H9 (cell line): ENCODE results near the gene HHATL. TPM values are rescaled to one million over a fixed set of nuclear protein-coding genes. Genes with fewer than 3 reads are reported as not detected.

Experiments
- DNase-seq: peaks from one replicate; pipeline ENCODE4 v3.0.0-alpha.2; 2017
- H2AFZ ChIP-seq: one replicate; pipeline ENCODE4 v1.6.1; 2013; ENCODE audit warnings: mild to moderate bottlenecking, low read length, control low read depth, moderate library complexity
- H2AK5ac ChIP-seq: 2 replicates; pipeline ENCODE4 v1.6.1; 2013; ENCODE audit warnings: low read length, control low read depth, mixed read lengths; ENCODE audit not compliant: insufficient read length
- H2BK120ac ChIP-seq: one replicate; pipeline ENCODE4 v1.6.1; 2013; ENCODE audit warnings: low read depth, mild to moderate bottlenecking, low read length, control low read depth, inconsistent platforms; ENCODE audit not compliant: poor library complexity, severe bottlenecking
- H2BK12ac ChIP-seq: 2 replicates; pipeline ENCODE4 v1.6.1; 2013; ENCODE audit warnings: low read length, control low read depth, mixed read lengths, low read depth; ENCODE audit not compliant: insufficient read length
- H2BK15ac ChIP-seq: 2 replicates; pipeline ENCODE4 v1.6.1; 2013; ENCODE audit warnings: low read depth, low read length, control low read depth
- H2BK20ac ChIP-seq: one replicate; pipeline ENCODE4 v1.6.1; 2013; ENCODE audit warnings: low read depth, mild to moderate bottlenecking, low read length, control low read depth, inconsistent platforms; ENCODE audit not compliant: poor library complexity, severe bottlenecking
- H2BK5ac ChIP-seq: 2 replicates; pipeline ENCODE4 v1.6.1; 2013; ENCODE audit warnings: low read length, control low read depth, mixed read lengths; ENCODE audit not compliant: insufficient read length
- H3K14ac ChIP-seq: 2 replicates; pipeline ENCODE4 v1.6.1; 2013; ENCODE audit warnings: low read length, control low read depth; ENCODE audit not compliant: insufficient read depth
- H3K18ac ChIP-seq: 2 replicates; pipeline ENCODE4 v1.6.1; 2013; ENCODE audit warnings: low read depth, mild to moderate bottlenecking, mixed read lengths, low read length, control low read depth; ENCODE audit not compliant: insufficient read length
- H3K23ac ChIP-seq: 2 replicates; pipeline ENCODE4 v1.6.1; 2013; ENCODE audit warnings: low read length, control low read depth, mixed read lengths, low read depth; ENCODE audit not compliant: insufficient read length
- H3K23me2 ChIP-seq: 2 replicates; pipeline ENCODE4 v1.6.1; 2013; ENCODE audit warnings: low read depth, mild to moderate bottlenecking, mixed read lengths, low read length, control low read depth; ENCODE audit not compliant: insufficient read length, poor library complexity, severe bottlenecking
- H3K27ac ChIP-seq: 2 replicates; pipeline ENCODE4 v1.5.1; 2013; ENCODE audit warnings: low read length, control low read depth, mixed read lengths, low read depth; ENCODE audit not compliant: insufficient read length
- H3K27me3 ChIP-seq: 2 replicates; pipeline ENCODE4 v1.6.1; 2013; ENCODE audit warnings: low read length, control low read depth, inconsistent platforms; ENCODE audit not compliant: insufficient read depth
- H3K4ac ChIP-seq: 2 replicates; pipeline ENCODE4 v1.6.1; 2013; ENCODE audit warnings: low read depth, mild to moderate bottlenecking, control low read depth, inconsistent platforms, low read length, moderate library complexity
- H3K4me1 ChIP-seq: 2 replicates; pipeline ENCODE4 v1.6.1; 2013; ENCODE audit warnings: low read length, control low read depth, inconsistent platforms; ENCODE audit not compliant: insufficient read depth
- H3K4me2 ChIP-seq: 2 replicates; pipeline ENCODE4 v1.6.1; 2013; ENCODE audit warnings: low read length, control low read depth, mixed read lengths; ENCODE audit not compliant: insufficient read length, insufficient read depth
- H3K56ac ChIP-seq: 2 replicates; pipeline ENCODE4 v1.6.1; 2013; ENCODE audit warnings: low read depth, mild to moderate bottlenecking, mixed read lengths, low read length, control low read depth; ENCODE audit not compliant: insufficient read length
- H3K79me1 ChIP-seq: 2 replicates; pipeline ENCODE4 v1.6.1; 2013; ENCODE audit warnings: low read depth, mild to moderate bottlenecking, moderate library complexity, low read length, control low read depth, inconsistent platforms; ENCODE audit not compliant: insufficient read depth, poor library complexity, severe bottlenecking
- H3K79me2 ChIP-seq: 2 replicates; pipeline ENCODE4 v1.6.1; 2013; ENCODE audit warnings: low read length, control low read depth, inconsistent platforms; ENCODE audit not compliant: insufficient read depth
- H3K9ac ChIP-seq: 2 replicates; pipeline ENCODE4 v1.6.1; 2013; ENCODE audit warnings: low read length, control low read depth, mixed read lengths; ENCODE audit not compliant: insufficient read length; ENCODE audit errors: extremely low read depth
- H3K9me3 ChIP-seq: one replicate; pipeline ENCODE4 v1.6.1; 2013; ENCODE audit warnings: low read depth, low read length, inconsistent platforms; ENCODE audit not compliant: control insufficient read depth
- H3T11ph ChIP-seq: one replicate; pipeline ENCODE4 v1.6.1; 2013; ENCODE audit warnings: mild to moderate bottlenecking, low read length, control low read depth, inconsistent platforms
- H4K20me1 ChIP-seq: one replicate; pipeline ENCODE4 v1.6.1; 2013; ENCODE audit not compliant: control insufficient read depth, insufficient read length, insufficient read depth
- H4K5ac ChIP-seq: 2 replicates; pipeline ENCODE4 v1.6.1; 2013; ENCODE audit warnings: low read depth, mild to moderate bottlenecking, mixed read lengths, low read length, control low read depth; ENCODE audit not compliant: insufficient read length
- H4K8ac ChIP-seq: replicated peaks from 2 replicates; pipeline ENCODE4 v1.6.1; 2013; ENCODE audit warnings: low read length, control low read depth, mixed read lengths, low read depth; ENCODE audit not compliant: insufficient read length
- H4K91ac ChIP-seq: 2 replicates; pipeline ENCODE4 v1.6.1; 2013; ENCODE audit warnings: low read depth, mild to moderate bottlenecking, moderate library complexity, mixed read lengths, low read length, control low read depth; ENCODE audit not compliant: insufficient read length
- H3K27ac Mint-ChIP-seq, 3 experiments: 2 replicates in 2 of 3; 3 replicates in 1 of 3; pipeline ENCODE4 v1.8.0; 2020 to 2021; ENCODE audit warnings: mixed read lengths in 3 of 3, mild to moderate bottlenecking in 1 of 3, moderate library complexity in 1 of 3
- H3K27me3 Mint-ChIP-seq: 2 replicates; pipeline ENCODE4 v1.8.0; 2021; ENCODE audit warnings: low read depth, mild to moderate bottlenecking, moderate library complexity, mixed read lengths
- H3K36me3 Mint-ChIP-seq, 3 experiments: 2 replicates in 2 of 3; 3 replicates in 1 of 3; pipeline ENCODE4 v1.8.0; 2020 to 2021; ENCODE audit warnings: low read depth in 3 of 3, mixed read lengths in 3 of 3; ENCODE audit not compliant: insufficient read depth in 1 of 3
- H3K4me1 Mint-ChIP-seq, 2 experiments: 2 replicates each; pipeline ENCODE4 v1.8.0; 2020; ENCODE audit warnings: mixed read lengths in 2 of 2
- H3K4me3 Mint-ChIP-seq, 2 experiments: 2 replicates in 1 of 2; 3 replicates in 1 of 2; pipeline ENCODE4 v1.8.0; 2020 to 2021; ENCODE audit warnings: mild to moderate bottlenecking in 2 of 2, mixed read lengths in 2 of 2, moderate library complexity in 1 of 2
- H3K9me3 Mint-ChIP-seq, 2 experiments: 2 replicates in 1 of 2; 3 replicates in 1 of 2; pipeline ENCODE4 v1.8.0; 2020; ENCODE audit warnings: mild to moderate bottlenecking in 2 of 2, mixed read lengths in 2 of 2, moderate library complexity in 1 of 2
- WGBS: extraction: QIAGEN DNeasy Blood & Tissue Kit; methylation state at CpG from one replicate; pipeline ENCODE4 v1.1.7; 2013; ENCODE audit warnings: missing lambda C conversion rate, low lambda C conversion rate, mixed read lengths; ENCODE audit not compliant: insufficient read length; ENCODE audit errors: extremely low coverage; 5-methylcytosine and 5-hydroxymethylcytosine counted together
- total RNA-seq: library from RNA; stranded (reverse); gene quantifications from 2 replicates; pipeline ENCODE4 v1.2.1, GENCODE V29; 2021
- TF ChIP-seq, protein P1 (sequence below): fragments of 200-600 bp; sonication (generic); conservative IDR thresholded peaks from 3 replicates; pipeline ENCODE4 v1.8.0; 2021; ENCODE audit warnings: antibody characterized with exemption, mild to moderate bottlenecking

HHATL gene
- total RNA-seq, 1 experiment from 2014 or later: 0.46 TPM

DNA sequence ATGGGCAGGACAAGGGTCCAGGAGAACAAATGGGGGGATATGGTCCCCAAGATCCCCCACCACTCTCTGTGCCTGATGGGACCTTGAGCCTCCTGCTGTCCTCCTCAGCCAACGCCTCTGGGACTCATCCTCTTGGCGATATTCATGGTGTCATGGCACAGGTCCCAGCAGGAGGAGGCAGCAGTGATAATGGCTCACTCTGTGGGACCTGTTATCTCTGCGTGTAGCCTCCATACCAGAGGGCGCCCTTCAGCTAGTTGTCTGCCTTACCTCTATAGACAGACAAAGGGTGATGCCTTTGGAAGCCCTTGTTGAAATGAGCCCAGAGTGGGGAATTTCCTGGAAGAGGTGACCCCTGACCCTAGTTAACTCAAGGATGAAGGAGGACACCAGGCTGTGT is 41.7 kb downstream of the HHATL start:
- no peak overlapping the region for H3K23ac ChIP-seq
- no peak overlapping the region for H3K27ac Mint-ChIP-seq
- H3K4me3 Mint-ChIP-seq: no peak overlapping the region
- no peak overlapping the region for H4K91ac ChIP-seq
- H2AK5ac ChIP-seq: no peak overlapping the region
- H3K23me2 ChIP-seq: no peaks in the 10 kb centered on the region
- H3K9ac ChIP-seq: no peak overlapping the region
- H4K8ac ChIP-seq: no peak overlapping the region
- H3K4ac ChIP-seq: no peak overlapping the region
- no peak overlapping the region for H2BK120ac ChIP-seq
- H4K5ac ChIP-seq: no peak overlapping the region
- no peak overlapping the region for H3T11ph ChIP-seq
- peak; percentile 53 for DNase-seq
- H3K27ac ChIP-seq: no peak overlapping the region
- TF ChIP-seq, protein P1, sequence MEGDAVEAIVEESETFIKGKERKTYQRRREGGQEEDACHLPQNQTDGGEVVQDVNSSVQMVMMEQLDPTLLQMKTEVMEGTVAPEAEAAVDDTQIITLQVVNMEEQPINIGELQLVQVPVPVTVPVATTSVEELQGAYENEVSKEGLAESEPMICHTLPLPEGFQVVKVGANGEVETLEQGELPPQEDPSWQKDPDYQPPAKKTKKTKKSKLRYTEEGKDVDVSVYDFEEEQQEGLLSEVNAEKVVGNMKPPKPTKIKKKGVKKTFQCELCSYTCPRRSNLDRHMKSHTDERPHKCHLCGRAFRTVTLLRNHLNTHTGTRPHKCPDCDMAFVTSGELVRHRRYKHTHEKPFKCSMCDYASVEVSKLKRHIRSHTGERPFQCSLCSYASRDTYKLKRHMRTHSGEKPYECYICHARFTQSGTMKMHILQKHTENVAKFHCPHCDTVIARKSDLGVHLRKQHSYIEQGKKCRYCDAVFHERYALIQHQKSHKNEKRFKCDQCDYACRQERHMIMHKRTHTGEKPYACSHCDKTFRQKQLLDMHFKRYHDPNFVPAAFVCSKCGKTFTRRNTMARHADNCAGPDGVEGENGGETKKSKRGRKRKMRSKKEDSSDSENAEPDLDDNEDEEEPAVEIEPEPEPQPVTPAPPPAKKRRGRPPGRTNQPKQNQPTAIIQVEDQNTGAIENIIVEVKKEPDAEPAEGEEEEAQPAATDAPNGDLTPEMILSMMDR: peak; percentile 48
- H3K36me3 Mint-ChIP-seq: peaks cover 3 to 21% (median 8%) of the 10 kb centered on the region in 3 experiments
- H3K79me2 ChIP-seq: no peaks in the 10 kb centered on the region
- no peak overlapping the region for H3K18ac ChIP-seq
- no peaks in the 10 kb centered on the region for H3K27me3 ChIP-seq
- H3K27me3 Mint-ChIP-seq: no peaks in the 10 kb centered on the region
- no peaks in the 10 kb centered on the region for H3K79me1 ChIP-seq
- H4K20me1 ChIP-seq: no peaks in the 10 kb centered on the region
- no peak overlapping the region for H2AFZ ChIP-seq
- H3K9me3 ChIP-seq: no peaks in the 10 kb centered on the region
- no peak overlapping the region for H2BK12ac ChIP-seq
- no CpG with 5 or more reads among the region's 4 CpGs for WGBS
- peaks cover 2 to 13% of the 10 kb centered on the region in 2 experiments; a peak in 2 of 4 replicates for H3K4me1 Mint-ChIP-seq
- no peak overlapping the region for H2BK15ac ChIP-seq
- no peaks in the 10 kb centered on the region for H3K4me1 ChIP-seq
- H2BK20ac ChIP-seq: no peak overlapping the region
- no peaks in the 10 kb centered on the region for H3K9me3 Mint-ChIP-seq
- no peak overlapping the region for H2BK5ac ChIP-seq
- no peak overlapping the region for H3K4me2 ChIP-seq
- no peak overlapping the region for H3K56ac ChIP-seq
- no peak overlapping the region for H3K14ac ChIP-seq
